H9 (cell line): ENCODE measurements around the gene TMCO2. TPM values are rescaled to one million over a fixed set of nuclear protein-coding genes. Genes with fewer than 3 reads are reported as not detected.

Experiments
- DNase-seq: peaks from one replicate; pipeline ENCODE4 v3.0.0-alpha.2; 2017
- H2AFZ ChIP-seq: one replicate; pipeline ENCODE4 v1.6.1; 2013; ENCODE audit warnings: mild to moderate bottlenecking, low read length, control low read depth, moderate library complexity
- H2AK5ac ChIP-seq: 2 replicates; pipeline ENCODE4 v1.6.1; 2013; ENCODE audit warnings: low read length, control low read depth, mixed read lengths; ENCODE audit not compliant: insufficient read length
- H2BK120ac ChIP-seq: one replicate; pipeline ENCODE4 v1.6.1; 2013; ENCODE audit warnings: low read depth, mild to moderate bottlenecking, low read length, control low read depth, inconsistent platforms; ENCODE audit not compliant: poor library complexity, severe bottlenecking
- H2BK12ac ChIP-seq: 2 replicates; pipeline ENCODE4 v1.6.1; 2013; ENCODE audit warnings: low read length, control low read depth, mixed read lengths, low read depth; ENCODE audit not compliant: insufficient read length
- H2BK15ac ChIP-seq: 2 replicates; pipeline ENCODE4 v1.6.1; 2013; ENCODE audit warnings: low read depth, low read length, control low read depth
- H2BK20ac ChIP-seq: one replicate; pipeline ENCODE4 v1.6.1; 2013; ENCODE audit warnings: low read depth, mild to moderate bottlenecking, low read length, control low read depth, inconsistent platforms; ENCODE audit not compliant: poor library complexity, severe bottlenecking
- H2BK5ac ChIP-seq: 2 replicates; pipeline ENCODE4 v1.6.1; 2013; ENCODE audit warnings: low read length, control low read depth, mixed read lengths; ENCODE audit not compliant: insufficient read length
- H3K14ac ChIP-seq: 2 replicates; pipeline ENCODE4 v1.6.1; 2013; ENCODE audit warnings: low read length, control low read depth; ENCODE audit not compliant: insufficient read depth
- H3K18ac ChIP-seq: 2 replicates; pipeline ENCODE4 v1.6.1; 2013; ENCODE audit warnings: low read depth, mild to moderate bottlenecking, mixed read lengths, low read length, control low read depth; ENCODE audit not compliant: insufficient read length
- H3K23ac ChIP-seq: 2 replicates; pipeline ENCODE4 v1.6.1; 2013; ENCODE audit warnings: low read length, control low read depth, mixed read lengths, low read depth; ENCODE audit not compliant: insufficient read length
- H3K23me2 ChIP-seq: 2 replicates; pipeline ENCODE4 v1.6.1; 2013; ENCODE audit warnings: low read depth, mild to moderate bottlenecking, mixed read lengths, low read length, control low read depth; ENCODE audit not compliant: insufficient read length, poor library complexity, severe bottlenecking
- H3K27ac ChIP-seq: 2 replicates; pipeline ENCODE4 v1.5.1; 2013; ENCODE audit warnings: low read length, control low read depth, mixed read lengths, low read depth; ENCODE audit not compliant: insufficient read length
- H3K27me3 ChIP-seq: 2 replicates; pipeline ENCODE4 v1.6.1; 2013; ENCODE audit warnings: low read length, control low read depth, inconsistent platforms; ENCODE audit not compliant: insufficient read depth
- H3K4ac ChIP-seq: 2 replicates; pipeline ENCODE4 v1.6.1; 2013; ENCODE audit warnings: low read depth, mild to moderate bottlenecking, control low read depth, inconsistent platforms, low read length, moderate library complexity
- H3K4me1 ChIP-seq: 2 replicates; pipeline ENCODE4 v1.6.1; 2013; ENCODE audit warnings: low read length, control low read depth, inconsistent platforms; ENCODE audit not compliant: insufficient read depth
- H3K4me2 ChIP-seq: 2 replicates; pipeline ENCODE4 v1.6.1; 2013; ENCODE audit warnings: low read length, control low read depth, mixed read lengths; ENCODE audit not compliant: insufficient read length, insufficient read depth
- H3K56ac ChIP-seq: 2 replicates; pipeline ENCODE4 v1.6.1; 2013; ENCODE audit warnings: low read depth, mild to moderate bottlenecking, mixed read lengths, low read length, control low read depth; ENCODE audit not compliant: insufficient read length
- H3K79me1 ChIP-seq: 2 replicates; pipeline ENCODE4 v1.6.1; 2013; ENCODE audit warnings: low read depth, mild to moderate bottlenecking, moderate library complexity, low read length, control low read depth, inconsistent platforms; ENCODE audit not compliant: insufficient read depth, poor library complexity, severe bottlenecking
- H3K79me2 ChIP-seq: 2 replicates; pipeline ENCODE4 v1.6.1; 2013; ENCODE audit warnings: low read length, control low read depth, inconsistent platforms; ENCODE audit not compliant: insufficient read depth
- H3K9ac ChIP-seq: 2 replicates; pipeline ENCODE4 v1.6.1; 2013; ENCODE audit warnings: low read length, control low read depth, mixed read lengths; ENCODE audit not compliant: insufficient read length; ENCODE audit errors: extremely low read depth
- H3K9me3 ChIP-seq: one replicate; pipeline ENCODE4 v1.6.1; 2013; ENCODE audit warnings: low read depth, low read length, inconsistent platforms; ENCODE audit not compliant: control insufficient read depth
- H3T11ph ChIP-seq: one replicate; pipeline ENCODE4 v1.6.1; 2013; ENCODE audit warnings: mild to moderate bottlenecking, low read length, control low read depth, inconsistent platforms
- H4K20me1 ChIP-seq: one replicate; pipeline ENCODE4 v1.6.1; 2013; ENCODE audit not compliant: control insufficient read depth, insufficient read length, insufficient read depth
- H4K5ac ChIP-seq: 2 replicates; pipeline ENCODE4 v1.6.1; 2013; ENCODE audit warnings: low read depth, mild to moderate bottlenecking, mixed read lengths, low read length, control low read depth; ENCODE audit not compliant: insufficient read length
- H4K8ac ChIP-seq: replicated peaks from 2 replicates; pipeline ENCODE4 v1.6.1; 2013; ENCODE audit warnings: low read length, control low read depth, mixed read lengths, low read depth; ENCODE audit not compliant: insufficient read length
- H4K91ac ChIP-seq: 2 replicates; pipeline ENCODE4 v1.6.1; 2013; ENCODE audit warnings: low read depth, mild to moderate bottlenecking, moderate library complexity, mixed read lengths, low read length, control low read depth; ENCODE audit not compliant: insufficient read length
- H3K27ac Mint-ChIP-seq, 3 experiments: 2 replicates in 2 of 3; 3 replicates in 1 of 3; pipeline ENCODE4 v1.8.0; 2020 to 2021; ENCODE audit warnings: mixed read lengths in 3 of 3, mild to moderate bottlenecking in 1 of 3, moderate library complexity in 1 of 3
- H3K27me3 Mint-ChIP-seq: 2 replicates; pipeline ENCODE4 v1.8.0; 2021; ENCODE audit warnings: low read depth, mild to moderate bottlenecking, moderate library complexity, mixed read lengths
- H3K36me3 Mint-ChIP-seq, 3 experiments: 2 replicates in 2 of 3; 3 replicates in 1 of 3; pipeline ENCODE4 v1.8.0; 2020 to 2021; ENCODE audit warnings: low read depth in 3 of 3, mixed read lengths in 3 of 3; ENCODE audit not compliant: insufficient read depth in 1 of 3
- H3K4me1 Mint-ChIP-seq, 2 experiments: 2 replicates each; pipeline ENCODE4 v1.8.0; 2020; ENCODE audit warnings: mixed read lengths in 2 of 2
- H3K4me3 Mint-ChIP-seq, 2 experiments: 2 replicates in 1 of 2; 3 replicates in 1 of 2; pipeline ENCODE4 v1.8.0; 2020 to 2021; ENCODE audit warnings: mild to moderate bottlenecking in 2 of 2, mixed read lengths in 2 of 2, moderate library complexity in 1 of 2
- H3K9me3 Mint-ChIP-seq, 2 experiments: 2 replicates in 1 of 2; 3 replicates in 1 of 2; pipeline ENCODE4 v1.8.0; 2020; ENCODE audit warnings: mild to moderate bottlenecking in 2 of 2, mixed read lengths in 2 of 2, moderate library complexity in 1 of 2
- WGBS: extraction: QIAGEN DNeasy Blood & Tissue Kit; methylation state at CpG from one replicate; pipeline ENCODE4 v1.1.7; 2013; ENCODE audit warnings: missing lambda C conversion rate, low lambda C conversion rate, mixed read lengths; ENCODE audit not compliant: insufficient read length; ENCODE audit errors: extremely low coverage; 5-methylcytosine and 5-hydroxymethylcytosine counted together
- total RNA-seq: library from RNA; stranded (reverse); gene quantifications from 2 replicates; pipeline ENCODE4 v1.2.1, GENCODE V29; 2021
- TF ChIP-seq, protein P1 (sequence below): fragments of 200-600 bp; sonication (generic); conservative IDR thresholded peaks from 3 replicates; pipeline ENCODE4 v1.8.0; 2021; ENCODE audit warnings: antibody characterized with exemption, mild to moderate bottlenecking

TMCO2 gene
- total RNA-seq, 1 experiment from 2014 or later = not detected

- H3K79me2 ChIP-seq = no peaks in the 10 kb centered on the region
- H3K27ac Mint-ChIP-seq = no peak overlapping the region; a peak in 2 of 7 replicates
- DNase-seq = no peak
Observed at GRCh38 chr1:40252601-40253000, 4.9 kb downstream of the TMCO2 start.

More at GRCh38 chr1:40252601-40253000, 4.9 kb downstream of the TMCO2 start:
- no peaks in the 10 kb centered on the region for H4K20me1 ChIP-seq
- H2BK12ac ChIP-seq = no peak overlapping the region
- H3K23ac ChIP-seq = no peak overlapping the region
- H3K56ac ChIP-seq = no peak overlapping the region
- H2BK15ac ChIP-seq = no peak overlapping the region
- no peak overlapping the region for H3K9ac ChIP-seq
- no peak overlapping the region for H2BK120ac ChIP-seq
- TF ChIP-seq, protein P1, sequence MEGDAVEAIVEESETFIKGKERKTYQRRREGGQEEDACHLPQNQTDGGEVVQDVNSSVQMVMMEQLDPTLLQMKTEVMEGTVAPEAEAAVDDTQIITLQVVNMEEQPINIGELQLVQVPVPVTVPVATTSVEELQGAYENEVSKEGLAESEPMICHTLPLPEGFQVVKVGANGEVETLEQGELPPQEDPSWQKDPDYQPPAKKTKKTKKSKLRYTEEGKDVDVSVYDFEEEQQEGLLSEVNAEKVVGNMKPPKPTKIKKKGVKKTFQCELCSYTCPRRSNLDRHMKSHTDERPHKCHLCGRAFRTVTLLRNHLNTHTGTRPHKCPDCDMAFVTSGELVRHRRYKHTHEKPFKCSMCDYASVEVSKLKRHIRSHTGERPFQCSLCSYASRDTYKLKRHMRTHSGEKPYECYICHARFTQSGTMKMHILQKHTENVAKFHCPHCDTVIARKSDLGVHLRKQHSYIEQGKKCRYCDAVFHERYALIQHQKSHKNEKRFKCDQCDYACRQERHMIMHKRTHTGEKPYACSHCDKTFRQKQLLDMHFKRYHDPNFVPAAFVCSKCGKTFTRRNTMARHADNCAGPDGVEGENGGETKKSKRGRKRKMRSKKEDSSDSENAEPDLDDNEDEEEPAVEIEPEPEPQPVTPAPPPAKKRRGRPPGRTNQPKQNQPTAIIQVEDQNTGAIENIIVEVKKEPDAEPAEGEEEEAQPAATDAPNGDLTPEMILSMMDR = no peak
- H4K5ac ChIP-seq = no peak overlapping the region
- H3K14ac ChIP-seq = no peak overlapping the region
- no peak overlapping the region for H2BK20ac ChIP-seq
- no CpG with 5 or more reads among the region's 2 CpGs for WGBS
- Mint-ChIP-seq H3K4me3 (no peak overlapping the region), H3K36me3 (no peaks in the 10 kb centered on the region), H3K9me3 (no peaks in the 10 kb centered on the region), H3K4me1 (peaks cover 3 to 5% of the 10 kb centered on the region in 2 experiments; a peak in 3 of 4 replicates), H3K27me3 (no peaks in the 10 kb centered on the region; the same call in 1 of the 2 replicates)
- no peaks in the 10 kb centered on the region for H3K9me3 ChIP-seq
- no peak overlapping the region for H3T11ph ChIP-seq
- no peak overlapping the region for H2AFZ ChIP-seq
- H2BK5ac ChIP-seq = no peak overlapping the region
- no peak overlapping the region for H2AK5ac ChIP-seq
- H3K4me2 ChIP-seq = no peak overlapping the region
- H3K27ac ChIP-seq = no peak overlapping the region
- no peak overlapping the region for H3K18ac ChIP-seq
- no peaks in the 10 kb centered on the region for H3K79me1 ChIP-seq
- H3K27me3 ChIP-seq = no peaks in the 10 kb centered on the region
- H4K8ac ChIP-seq = no peak overlapping the region
- H3K4me1 ChIP-seq = no peaks in the 10 kb centered on the region
- H4K91ac ChIP-seq = no peak overlapping the region
- no peaks in the 10 kb centered on the region for H3K23me2 ChIP-seq
- H3K4ac ChIP-seq = no peak overlapping the region
